Measurements from ENCODE around the gene KIF6.

GRCh38 chr6:39638126-39638822 lies 86.9 kb downstream of the KIF6 start:
- TF ChIP-seq EZH2phosphoT487 (IDR thresholded peaks at IDR 0.05; ENCODE audit: low read length) (no peak), CTCF (IDR thresholded peaks at IDR 0.05; ENCODE audit: low read length) (no peak), EZH2 (optimal IDR thresholded peaks at IDR 0.05; ENCODE audit: low read depth, low read length) (no peak)
